Sigmoid colon (tissue), 7 donors: ENCODE results near the gene LTB4R. TPM values are rescaled to one million over a fixed set of nuclear protein-coding genes. Genes with fewer than 3 reads are reported as not detected.

ENCODE experiments used
- DNase-seq: peaks from one replicate; pipeline ENCODE4 v3.0.0-alpha.2; 2019
- H3K27ac ChIP-seq, 4 donors: fragments of 200-600 bp; sonication (generic); one replicate each; pipeline ENCODE4 v1.5.1; 2016 to 2019; ENCODE audit warnings: mild to moderate bottlenecking in 1 of 4
- H3K27me3 ChIP-seq, 3 donors: fragments of 200-600 bp; sonication (generic); one replicate each; pipeline ENCODE4 v1.5.1; 2019; ENCODE audit warnings: mild to moderate bottlenecking in 1 of 3
- H3K36me3 ChIP-seq, 4 donors: fragments of 200-600 bp; sonication (generic); one replicate each; pipeline ENCODE4 v1.5.1; 2016 to 2019
- H3K4me1 ChIP-seq, 4 donors: fragments of 200-600 bp; sonication (generic); one replicate each; pipeline ENCODE4 v1.5.1; 2017 to 2019
- H3K4me3 ChIP-seq, 4 donors: fragments of 200-600 bp; sonication (generic); one replicate each; pipeline ENCODE4 v1.5.1; 2017 to 2019; ENCODE audit warnings: mild to moderate bottlenecking in 2 of 4, moderate library complexity in 1 of 4
- H3K9me3 ChIP-seq, 4 donors: fragments of 200-600 bp in 3 of 4; sonication (generic) in 3 of 4; one replicate each; pipeline versions ENCODE4 v1.5.1 to v1.6.1; 2013 to 2019
- CTCF ChIP-seq, 4 experiments: fragments of 450-650 bp in 3 of 4; fragments of 200-600 bp in 1 of 4; IDR thresholded peaks; one replicate each; pipeline ENCODE4 v1.5.1; 2016 to 2019; ENCODE audit warnings: antibody characterized with exemption in 4 of 4, mild to moderate bottlenecking in 3 of 4, moderate library complexity in 2 of 4
- EP300 ChIP-seq, 4 donors: sonication (generic); formaldehyde crosslinking; IDR thresholded peaks; one replicate each; pipeline ENCODE4 v1.6.1; 2017; ENCODE audit warnings: antibody characterized with exemption in 4 of 4
- POLR2A ChIP-seq, 2 donors: fragments of 450-650 bp; IDR thresholded peaks; one replicate each; pipeline ENCODE4 v1.6.1; 2016; ENCODE audit warnings: antibody characterized with exemption in 2 of 2, mild to moderate bottlenecking in 2 of 2, moderate library complexity in 2 of 2
- POLR2AphosphoS5 ChIP-seq, 4 donors: sonication (generic); formaldehyde crosslinking; IDR thresholded peaks; one replicate each; pipeline ENCODE4 v1.6.1; 2017; ENCODE audit warnings: antibody characterized with exemption in 4 of 4
- WGBS, 2 donors: extraction: QIAGEN DNeasy Blood & Tissue Kit; methylation state at CpG; one replicate each; pipeline ENCODE4 v1.1.7; 2013; 5-methylcytosine and 5-hydroxymethylcytosine counted together
- intact Hi-C: fragments of 100-400 bp; cut with DNase I; formaldehyde crosslinking; loops from one replicate; pipeline ENCODE4 v1.15.1; 2023
- polyA plus RNA-seq, 3 donors: library from polyadenylated mRNA; stranded (reverse); fragments of 200-250 nt; gene quantifications; one replicate each; pipeline ENCODE4 v1.2.3, GENCODE V29; 2013
- total RNA-seq, 4 donors: library from RNA; depleted of rRNA; stranded (reverse); fragments of >200 nt; gene quantifications; one replicate each; pipeline ENCODE4 v1.1.0, GENCODE V29; 2016
- donor health status: healthy with polysubstance abuse.
- donor health status: Bipolar disorder and iron deficiency.
- donor health status: healthy.

LTB4R gene
- total and polyA plus RNA-seq, 7 donors, result 0.60 to 9.8 (median 2.1) TPM

- 71 to 89% methylated on average over 11 of the region's 11 CpGs for WGBS, 2 donors
- DNase-seq, result no peak
- H3K9me3 ChIP-seq, result no peaks in the 10 kb centered on the region
- TF ChIP-seq POLR2AphosphoS5 (IDR thresholded peaks at IDR 0.05), result no peak
- TF ChIP-seq CTCF (IDR thresholded peaks at IDR 0.05), result no peak
- TF ChIP-seq EP300 (IDR thresholded peaks at IDR 0.05), result no peak
- H3K27ac ChIP-seq, result peak overlapping the region in 2 of 4 donors; percentile 7 to 25
- H3K27me3 ChIP-seq, result no peaks in the 10 kb centered on the region
- intact Hi-C loops, result no loop called here
- no peak overlapping the region for H3K4me3 ChIP-seq
- H3K4me1 ChIP-seq, result no peaks in the 10 kb centered on the region
- H3K36me3 ChIP-seq, result no peaks in the 10 kb centered on the region
Observed at GRCh38 chr14:24277606-24278321, 33.5 kb upstream of the LTB4R start.

GRCh38 chr14:24278424-24278823 lies 32.9 kb upstream of the LTB4R start:
- Histone ChIP-seq H3K36me3 (no peaks in the 10 kb centered on the region), H3K4me3 (no peak overlapping the region), H3K4me1 (no peaks in the 10 kb centered on the region), H3K27me3 (no peaks in the 10 kb centered on the region), H3K9me3 (no peaks in the 10 kb centered on the region), H3K27ac (no peak overlapping the region)
- intact Hi-C loops, result no loop called here
- DNase-seq, result no peak
- 93 to 96% methylated on average over 5 of the region's 5 CpGs for WGBS, 2 donors
- TF ChIP-seq CTCF (IDR thresholded peaks at IDR 0.05), result no peak
- TF ChIP-seq POLR2A (IDR thresholded peaks at IDR 0.05), result no peak
- TF ChIP-seq POLR2AphosphoS5 (IDR thresholded peaks at IDR 0.05), result no peak
- no peak for TF ChIP-seq EP300 (IDR thresholded peaks at IDR 0.05)

DNA sequence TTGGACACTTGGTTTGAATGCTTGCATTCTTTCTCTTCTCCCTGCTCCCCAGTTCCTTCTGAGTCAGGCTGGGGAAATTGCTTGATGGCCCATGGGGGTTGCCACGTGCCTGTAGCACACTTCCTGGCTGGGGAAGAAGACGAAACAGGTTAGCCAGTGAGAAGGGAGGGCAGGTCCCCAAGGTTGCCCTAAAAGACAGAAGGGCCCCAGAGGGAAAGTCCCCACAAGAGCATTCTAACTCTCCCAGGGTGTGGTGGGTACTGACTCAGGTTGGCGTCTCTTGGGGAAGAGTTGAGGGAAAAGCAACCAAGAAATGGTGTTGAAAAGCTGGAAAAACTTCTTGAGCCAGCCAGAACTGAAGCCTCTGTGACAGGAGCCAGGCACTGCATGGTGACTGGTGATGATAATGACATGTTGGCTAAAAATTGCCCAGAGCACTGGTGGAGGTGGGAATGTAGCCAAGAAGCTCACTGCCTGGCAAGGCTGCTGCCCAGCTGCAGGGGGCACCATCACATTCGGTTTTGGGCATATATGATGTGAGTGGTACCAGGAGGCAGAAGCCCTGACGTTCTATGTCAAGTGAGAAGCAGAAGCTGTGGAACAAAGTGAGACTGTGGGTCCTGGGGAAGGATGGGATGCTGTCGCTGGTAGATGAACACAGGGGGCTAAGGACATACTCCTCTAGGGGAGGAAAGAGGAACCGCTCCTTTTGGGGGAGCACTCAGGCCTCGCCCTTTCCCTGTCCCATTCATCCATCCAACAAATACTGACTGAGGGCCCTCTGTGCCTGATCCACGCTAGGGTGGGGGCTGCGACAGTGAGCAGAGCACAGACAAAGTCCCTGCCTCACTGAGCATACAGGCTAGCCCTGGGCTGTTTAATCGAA lies 31.8 kb upstream of the LTB4R start:
- Histone ChIP-seq H3K4me3 (no peak overlapping the region), H3K27me3 (no peaks in the 10 kb centered on the region), H3K27ac (no peak overlapping the region), H3K4me1 (no peaks in the 10 kb centered on the region), H3K9me3 (no peaks in the 10 kb centered on the region), H3K36me3 (no peaks in the 10 kb centered on the region)
- 67 to 76% methylated on average over 11 of the region's 11 CpGs for WGBS, 2 donors
- intact Hi-C loops, result no loop called here
- TF ChIP-seq POLR2AphosphoS5 (IDR thresholded peaks at IDR 0.05) (no peak), POLR2A (IDR thresholded peaks at IDR 0.05) (no peak), EP300 (IDR thresholded peaks at IDR 0.05) (no peak), CTCF (IDR thresholded peaks at IDR 0.05) (no peak)
- DNase-seq, result no peak

DNA sequence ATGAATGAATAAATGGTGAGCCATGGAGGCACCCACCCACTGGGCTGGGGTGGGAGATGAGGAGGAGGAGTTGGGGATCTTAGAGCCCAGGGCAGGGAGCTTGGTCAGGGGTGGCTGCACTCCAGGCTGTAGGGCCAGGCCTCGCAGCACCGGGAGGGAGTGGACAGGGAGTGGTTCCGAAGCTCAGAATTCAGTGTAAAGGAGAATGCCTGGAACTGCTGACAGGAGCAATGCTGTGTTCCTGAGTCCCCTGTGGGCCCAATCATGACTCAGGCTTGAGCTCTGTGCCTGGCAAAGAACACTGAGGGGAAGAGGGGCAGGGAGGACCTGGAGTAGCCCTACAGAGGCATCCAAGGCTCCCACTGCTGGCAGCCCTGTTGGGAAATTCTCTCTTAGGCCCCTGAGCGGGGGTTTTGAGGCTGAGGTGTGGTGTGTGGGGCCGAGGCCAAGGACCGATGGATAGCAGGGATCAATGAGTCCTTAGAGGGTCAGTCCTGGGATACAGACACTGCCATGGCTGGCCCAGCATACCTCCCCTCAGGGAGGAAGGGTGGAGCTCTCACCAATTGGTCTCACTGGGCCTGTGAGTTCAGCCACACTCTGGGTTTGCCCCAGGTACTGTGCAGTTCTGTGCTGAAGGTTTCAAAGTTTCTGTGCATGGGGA lies 30.4 kb upstream of the LTB4R start:
- H3K27ac ChIP-seq, result no peak overlapping the region
- WGBS, 2 donors, result 88 to 91% methylated on average over 6 of the region's 6 CpGs

More for the DNA sequence above, 30.4 kb upstream of the LTB4R start:
- H3K27me3 ChIP-seq, result no peaks in the 10 kb centered on the region
- H3K4me1 ChIP-seq, result no peaks in the 10 kb centered on the region
- H3K9me3 ChIP-seq, result no peaks in the 10 kb centered on the region
- intact Hi-C loops, result no loop called here
- no peak for DNase-seq
- TF ChIP-seq CTCF (IDR thresholded peaks at IDR 0.05) (no peak), POLR2A (IDR thresholded peaks at IDR 0.05) (no peak), EP300 (IDR thresholded peaks at IDR 0.05) (no peak), POLR2AphosphoS5 (IDR thresholded peaks at IDR 0.05) (no peak)
- H3K36me3 ChIP-seq, result no peaks in the 10 kb centered on the region
- no peak overlapping the region for H3K4me3 ChIP-seq
